Fibroblast of lung (primary cell): ENCODE results near the gene PEX10. TPM values are rescaled to one million over a fixed set of nuclear protein-coding genes. Genes with fewer than 3 reads are reported as not detected.

Source experiments
- DNase-seq, 2 donors: peaks; one replicate each; pipeline versions ENCODE4 v3.0.0 to v3.0.0-alpha.2; 2010; ENCODE audit warnings: low read depth in 2 of 2
- H2AFZ ChIP-seq: 2 replicates; pipeline ENCODE4 v1.5.1; 2012; ENCODE audit warnings: low read length, control low read depth, inconsistent platforms
- H3K27ac ChIP-seq: 2 replicates; pipeline ENCODE4 v1.5.1; 2011; ENCODE audit warnings: low read length, control low read depth; ENCODE audit not compliant: insufficient read depth
- H3K27me3 ChIP-seq: 2 replicates; pipeline ENCODE4 v1.5.1; 2011; ENCODE audit warnings: mild to moderate bottlenecking, low read length; ENCODE audit not compliant: control insufficient read depth, insufficient read depth
- H3K36me3 ChIP-seq: 2 replicates; pipeline ENCODE4 v1.5.1; 2011; ENCODE audit warnings: low read length; ENCODE audit not compliant: control insufficient read depth, insufficient read depth
- H3K4me1 ChIP-seq: 2 replicates; pipeline ENCODE4 v1.5.1; 2011; ENCODE audit warnings: low read length; ENCODE audit not compliant: control insufficient read depth, insufficient read depth; ENCODE audit errors: extremely low read depth
- H3K4me2 ChIP-seq: 2 replicates; pipeline ENCODE4 v1.5.1; 2011; ENCODE audit warnings: low read length, control low read depth; ENCODE audit not compliant: insufficient read depth; ENCODE audit errors: extremely low read depth
- H3K4me3 ChIP-seq, 4 experiments: fragments of 200-600 bp in 1 of 4; sonication (generic) in 1 of 4; replicated peaks in 1 of 4; 2 replicates each; pipeline ENCODE4 v1.5.1; 2011 to 2016; ENCODE audit warnings: low read length in 4 of 4, low read depth in 3 of 4, mild to moderate bottlenecking in 3 of 4, control low read depth in 2 of 4, inconsistent platforms in 1 of 4, mixed read lengths in 1 of 4; ENCODE audit not compliant: insufficient read depth in 1 of 4; ENCODE audit errors: control extremely low read depth in 1 of 4
- H3K79me2 ChIP-seq: 2 replicates; pipeline ENCODE4 v1.5.1; 2012; ENCODE audit warnings: mild to moderate bottlenecking, low read length, inconsistent platforms; ENCODE audit not compliant: control insufficient read depth, insufficient read depth
- H3K9ac ChIP-seq: 2 replicates; pipeline ENCODE4 v1.5.1; 2011; ENCODE audit warnings: mild to moderate bottlenecking, low read length, control low read depth; ENCODE audit not compliant: insufficient read depth
- H3K9me3 ChIP-seq: 2 replicates; pipeline ENCODE4 v1.5.1; 2012; ENCODE audit warnings: low read depth, low read length; ENCODE audit not compliant: control insufficient read depth, insufficient read depth
- H4K20me1 ChIP-seq: 2 replicates; pipeline ENCODE4 v1.5.1; 2011; ENCODE audit warnings: low read length; ENCODE audit not compliant: control insufficient read depth, insufficient read depth; ENCODE audit errors: extremely low read depth
- CTCF ChIP-seq, 2 donors: IDR thresholded peaks in 1 of 2; conservative IDR thresholded peaks in 1 of 2; 1 replicate in 1 of 2; 2 replicates in 1 of 2; pipeline ENCODE4 v1.5.1; 2011 to 2012; ENCODE audit warnings: low read length in 2 of 2, control low read depth in 1 of 2, inconsistent platforms in 1 of 2, low read depth in 1 of 2, mild to moderate bottlenecking in 1 of 2
- EZH2 ChIP-seq: IDR thresholded peaks from 2 replicates; pipeline ENCODE4 v1.5.1; 2012; ENCODE audit warnings: low read length, control low read depth, mild to moderate bottlenecking; ENCODE audit errors: missing control alignments
- polyA plus RNA-seq, 2 donors: library from polyadenylated mRNA; depleted of rRNA in 1 of 2; stranded (reverse) in 1 of 2; unstranded in 1 of 2; fragments of >200 nt; gene quantifications; 2 replicates each; pipeline ENCODE4 v1.2.1, GENCODE V29; 2011 to 2012; ENCODE audit warnings: missing spikeins in 1 of 2
- total RNA-seq: library from RNA; depleted of rRNA; stranded (reverse); fragments of >200 nt; gene quantifications from 2 replicates; pipeline ENCODE4 v1.2.1, GENCODE V29; 2014

PEX10 gene
- total and polyA plus RNA-seq, 2 donors (not counting 1 experiment from before 2014, with no cell fraction given) = 15.4 to 33.4 TPM

DNA sequence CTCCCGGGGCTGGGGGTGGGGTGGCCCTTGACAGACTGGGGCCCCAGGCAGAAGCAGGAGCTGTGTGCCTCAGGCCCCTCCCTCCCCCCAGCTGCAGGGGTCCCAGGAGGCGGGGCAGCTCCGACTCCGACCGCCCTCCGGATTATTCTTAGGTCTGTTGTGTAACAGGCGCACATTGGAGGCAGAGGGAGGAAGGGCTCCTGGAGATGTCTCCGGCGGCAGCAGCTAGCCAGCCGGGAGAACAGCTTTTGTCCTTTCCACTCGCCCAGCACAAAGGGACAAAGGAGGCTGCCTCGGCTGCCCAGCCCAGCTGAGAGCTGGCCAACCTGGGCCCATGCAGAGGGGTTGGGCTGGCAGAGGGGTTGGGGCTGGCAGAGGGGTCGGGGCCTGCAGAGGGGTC lies 34.0 kb upstream of the PEX10 start:
- no peak for TF ChIP-seq EZH2
- no peak for TF ChIP-seq CTCF (conservative IDR thresholded peaks at IDR 0.05 in 1 of 2, IDR thresholded peaks at IDR 0.05 in 1 of 2; ENCODE audit: low read depth in 1 of 2, low read length in 2 of 2)
- Histone ChIP-seq H3K9me3 (no peaks in the 10 kb centered on the region), H4K20me1 (no peaks in the 10 kb centered on the region), H3K9ac (no peak overlapping the region), H3K79me2 (no peaks in the 10 kb centered on the region), H3K27me3 (peaks cover 24% of the 10 kb centered on the region), H3K27ac (no peak overlapping the region), H3K4me3 (no peak overlapping the region), H3K4me1 (peaks cover 2% of the 10 kb centered on the region), H2AFZ (no peak overlapping the region), H3K36me3 (no peaks in the 10 kb centered on the region), H3K4me2 (no peak overlapping the region)
- no peak for DNase-seq

- no peak overlapping the region for H2AFZ ChIP-seq
- TF ChIP-seq CTCF (conservative IDR thresholded peaks at IDR 0.05 in 1 of 2, IDR thresholded peaks at IDR 0.05 in 1 of 2; ENCODE audit: low read depth in 1 of 2, low read length in 2 of 2) (no peak), EZH2 (no peak)
- H3K9me3 ChIP-seq = no peaks in the 10 kb centered on the region
- H3K27ac ChIP-seq = no peak overlapping the region
- H3K4me3 ChIP-seq = no peak overlapping the region
- no peaks in the 10 kb centered on the region for H3K36me3 ChIP-seq
- H3K9ac ChIP-seq = no peak overlapping the region
- H3K27me3 ChIP-seq = peaks cover 25% of the 10 kb centered on the region
- H3K4me1 ChIP-seq = no peaks in the 10 kb centered on the region
- H3K4me2 ChIP-seq = no peak overlapping the region
- no peaks in the 10 kb centered on the region for H3K79me2 ChIP-seq
- DNase-seq = no peak
- no peaks in the 10 kb centered on the region for H4K20me1 ChIP-seq
These were observed 33.5 kb upstream of the PEX10 start for GRCh38 chr1:2445823-2446215.

GRCh38 chr1:2445162-2445822 lies 32.9 kb upstream of the PEX10 start:
- Histone ChIP-seq H3K4me1 (no peaks in the 10 kb centered on the region), H3K4me3 (no peak overlapping the region), H2AFZ (no peak overlapping the region), H3K27ac (no peak overlapping the region), H3K4me2 (no peak overlapping the region), H3K79me2 (no peaks in the 10 kb centered on the region), H3K36me3 (no peaks in the 10 kb centered on the region), H3K27me3 (peaks cover 25% of the 10 kb centered on the region), H4K20me1 (no peaks in the 10 kb centered on the region), H3K9me3 (no peaks in the 10 kb centered on the region), H3K9ac (no peak overlapping the region)
- no peak for DNase-seq
- no peak for TF ChIP-seq CTCF (conservative IDR thresholded peaks at IDR 0.05 in 1 of 2, IDR thresholded peaks at IDR 0.05 in 1 of 2; ENCODE audit: low read depth in 1 of 2, low read length in 2 of 2)
- TF ChIP-seq EZH2 = no peak
